Neuronal stem cell (in vitro differentiated cells): ENCODE data around the gene DNAH17.
A peak's percentile ranks its signal among the peaks of the same experiment; 100 is the strongest.

Experiments
- DNase-seq: peaks from one replicate; pipeline ENCODE4 v3.0.0-alpha.2; 2013; ENCODE audit warnings: low spot score
- H2AFZ ChIP-seq: one replicate; pipeline ENCODE4 v1.6.1; 2013; ENCODE audit warnings: mild to moderate bottlenecking, low read length, inconsistent platforms
- H2AK5ac ChIP-seq: 2 replicates; pipeline ENCODE4 v1.6.1; 2013; ENCODE audit warnings: low read depth, mild to moderate bottlenecking, inconsistent platforms, low read length, moderate library complexity, mixed read lengths
- H2BK120ac ChIP-seq: 2 replicates; pipeline ENCODE4 v1.6.1; 2013; ENCODE audit warnings: low read depth, mild to moderate bottlenecking, inconsistent platforms, low read length, moderate library complexity, mixed read lengths
- H2BK12ac ChIP-seq: one replicate; pipeline ENCODE4 v1.6.1; 2013; ENCODE audit warnings: low read length, inconsistent platforms
- H2BK15ac ChIP-seq: 2 replicates; pipeline ENCODE4 v1.6.1; 2013; ENCODE audit warnings: mild to moderate bottlenecking, low read length, inconsistent platforms, mixed read lengths
- H2BK5ac ChIP-seq: one replicate; pipeline ENCODE4 v1.6.1; 2013; ENCODE audit warnings: inconsistent platforms, mild to moderate bottlenecking, low read length, moderate library complexity
- H3K14ac ChIP-seq: one replicate; pipeline ENCODE4 v1.6.1; 2013; ENCODE audit warnings: low read length, inconsistent platforms
- H3K18ac ChIP-seq: 2 replicates; pipeline ENCODE4 v1.6.1; 2013; ENCODE audit warnings: low read length, inconsistent platforms
- H3K23ac ChIP-seq: 2 replicates; pipeline ENCODE4 v1.6.1; 2013; ENCODE audit warnings: low read depth, mild to moderate bottlenecking, mixed read lengths, low read length, inconsistent platforms; ENCODE audit not compliant: poor library complexity
- H3K27ac ChIP-seq: replicated peaks from 3 replicates; pipeline ENCODE4 v1.5.1; 2013; ENCODE audit warnings: low read length, inconsistent platforms
- H3K27me3 ChIP-seq, 3 experiments: 2 replicates each; pipeline ENCODE4 v1.6.1; 2013; ENCODE audit warnings: low read length in 3 of 3, mild to moderate bottlenecking in 2 of 3, inconsistent platforms in 1 of 3, low read depth in 1 of 3, mixed read lengths in 1 of 3, moderate library complexity in 1 of 3; ENCODE audit not compliant: control insufficient read depth in 3 of 3, insufficient read depth in 3 of 3
- H3K36me3 ChIP-seq, 2 donors: replicated peaks in 1 of 2; 2 replicates each; pipeline ENCODE4 v1.6.1; 2013; ENCODE audit warnings: low read length in 2 of 2; ENCODE audit not compliant: control insufficient read depth in 2 of 2, insufficient read depth in 2 of 2
- H3K4ac ChIP-seq: 2 replicates; pipeline ENCODE4 v1.6.1; 2013; ENCODE audit warnings: inconsistent platforms, mild to moderate bottlenecking, low read length, moderate library complexity
- H3K4me1 ChIP-seq, 2 donors: 1 replicate in 1 of 2; 2 replicates in 1 of 2; pipeline ENCODE4 v1.6.1; 2013; ENCODE audit warnings: low read length in 2 of 2, low read depth in 1 of 2; ENCODE audit not compliant: control insufficient read depth in 2 of 2, insufficient read depth in 1 of 2
- H3K4me2 ChIP-seq: one replicate; pipeline ENCODE4 v1.6.1; 2013; ENCODE audit warnings: mild to moderate bottlenecking, low read length, inconsistent platforms; ENCODE audit not compliant: insufficient read depth, poor library complexity, severe bottlenecking
- H3K4me3 ChIP-seq, 2 donors: 2 replicates each; pipeline ENCODE4 v1.5.1; 2013; ENCODE audit warnings: low read length in 2 of 2, mild to moderate bottlenecking in 2 of 2, inconsistent platforms in 1 of 2, moderate library complexity in 1 of 2
- H3K79me1 ChIP-seq: one replicate; pipeline ENCODE4 v1.6.1; 2013; ENCODE audit warnings: low read depth, mild to moderate bottlenecking, inconsistent platforms, low read length, moderate library complexity
- H3K9ac ChIP-seq: one replicate; pipeline ENCODE4 v1.6.1; 2013; ENCODE audit warnings: mild to moderate bottlenecking, low read depth, low read length, inconsistent platforms; ENCODE audit not compliant: poor library complexity
- H3K9me3 ChIP-seq, 2 donors: replicated peaks in 1 of 2; 2 replicates each; pipeline versions ENCODE3 to v1.6.1; 2013; ENCODE audit warnings: low read length in 2 of 2, mild to moderate bottlenecking in 2 of 2, inconsistent platforms in 1 of 2, low read depth in 1 of 2, mixed read lengths in 1 of 2, moderate library complexity in 1 of 2; ENCODE audit not compliant: control insufficient read depth in 2 of 2, insufficient read depth in 1 of 2
- H4K8ac ChIP-seq: one replicate; pipeline ENCODE4 v1.6.1; 2013; ENCODE audit warnings: low read depth, mild to moderate bottlenecking, inconsistent platforms, low read length, moderate library complexity
- H4K91ac ChIP-seq: one replicate; pipeline ENCODE4 v1.6.1; 2013; ENCODE audit warnings: low read length, low read depth, mild to moderate bottlenecking, inconsistent platforms; ENCODE audit not compliant: poor library complexity
- WGBS, 2 donors: extraction: QIAGEN DNeasy Blood & Tissue Kit; methylation state at CpG; one replicate each; pipeline ENCODE4 v1.1.7; 2013; ENCODE audit warnings: missing lambda C conversion rate in 2 of 2, mixed read lengths in 1 of 2; ENCODE audit not compliant: insufficient read length in 2 of 2, insufficient replicate concordance in 1 of 2; ENCODE audit errors: extremely low coverage in 2 of 2; 5-methylcytosine and 5-hydroxymethylcytosine counted together

DNAH17 gene

DNA sequence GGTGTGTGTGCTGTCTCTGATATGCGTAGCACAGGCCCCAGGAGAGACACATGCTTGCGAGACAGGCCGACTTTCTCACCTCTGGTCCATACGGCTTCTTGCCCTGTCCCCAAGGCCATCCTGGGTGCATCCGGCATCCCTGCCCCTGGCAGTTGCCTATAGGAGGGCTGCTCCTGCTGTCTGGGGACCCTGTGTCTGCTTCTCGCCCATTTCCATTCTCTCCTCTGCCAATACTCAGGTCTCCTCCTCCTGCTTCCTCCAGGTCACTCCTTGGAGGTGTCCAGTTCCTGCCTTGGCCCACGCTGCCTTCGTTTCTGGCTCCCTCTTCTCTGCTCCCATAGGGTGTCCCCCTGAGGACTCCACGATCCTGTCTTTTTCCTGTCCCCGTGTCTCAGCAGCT, 89.0 kb downstream of the DNAH17 start:
- Histone ChIP-seq H3K23ac (no peak overlapping the region), H3K9me3 (no peaks in the 10 kb centered on the region)
- no CpG with 5 or more reads among the region's 10 CpGs for WGBS, 2 donors

DNA sequence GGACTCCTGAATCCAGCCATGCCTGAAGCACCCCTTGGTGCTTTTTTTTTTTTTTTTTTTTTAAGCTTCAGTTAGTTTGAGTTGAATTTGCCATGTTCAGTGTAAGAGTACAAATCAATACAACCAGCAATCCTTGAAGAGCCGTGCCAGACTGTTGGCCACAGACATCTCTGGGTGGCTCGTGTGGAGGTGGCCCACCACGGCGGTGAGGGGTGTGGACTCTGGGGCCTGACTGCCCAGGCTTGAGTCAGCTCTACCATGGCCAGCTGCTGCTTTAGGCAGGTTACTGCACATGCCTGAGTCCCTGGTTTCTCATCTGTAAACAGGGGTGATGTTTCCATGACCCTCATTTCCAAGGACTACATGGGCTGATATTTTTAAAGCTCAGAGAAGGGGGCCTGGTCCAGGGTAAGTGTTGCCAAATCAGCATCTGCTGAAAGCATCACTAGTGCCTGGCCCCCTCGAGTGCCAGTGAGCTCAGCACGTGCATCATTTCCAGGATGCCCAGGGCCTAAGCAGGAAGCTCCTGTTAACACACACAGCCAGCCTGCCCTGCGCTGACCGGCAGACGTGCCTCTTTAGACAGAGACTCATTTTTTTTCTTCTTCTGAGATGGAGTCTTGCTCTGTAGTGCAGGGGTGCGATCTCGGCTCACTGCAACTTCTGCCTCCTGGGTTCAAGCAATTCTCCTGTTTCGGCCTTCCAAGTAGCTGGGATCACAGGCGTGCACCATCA, 90.1 kb downstream of the DNAH17 start:
- Histone ChIP-seq H4K8ac (no peak overlapping the region), H2BK5ac (no peak overlapping the region), H3K27me3 (peaks cover 2 to 78% (median 9%) of the 10 kb centered on the region in 3 experiments), H3K14ac (no peak overlapping the region), H3K79me1 (peaks cover 1% of the 10 kb centered on the region), H3K9me3 (no peaks in the 10 kb centered on the region), H2BK120ac (no peak overlapping the region), H3K18ac (no peak overlapping the region), H3K9ac (no peak overlapping the region), H2BK15ac (no peak overlapping the region), H3K23ac (no peak overlapping the region), H2AFZ (no peak overlapping the region), H3K27ac (no peak overlapping the region), H3K4ac (no peak overlapping the region), H2AK5ac (no peak overlapping the region), H2BK12ac (no peak overlapping the region), H3K4me3 (no peak overlapping the region), H3K36me3 (no peaks in the 10 kb centered on the region), H3K4me1 (peaks cover 0 to 11% of the 10 kb centered on the region in 2 donors), H4K91ac (no peak overlapping the region), H3K4me2 (no peak overlapping the region)
- no peak for DNase-seq
- no CpG with 5 or more reads among the region's 13 CpGs for WGBS, 2 donors

More for the DNA sequence above, 89.0 kb downstream of the DNAH17 start:
- no peak overlapping the region for H3K4me2 ChIP-seq
- no peak overlapping the region for H2BK120ac ChIP-seq
- no peak overlapping the region for H3K4me3 ChIP-seq
- H2AFZ ChIP-seq, result no peak overlapping the region
- H3K79me1 ChIP-seq, result peaks cover 1% of the 10 kb centered on the region
- no peak overlapping the region for H4K8ac ChIP-seq
- H2BK12ac ChIP-seq, result no peak overlapping the region
- H3K9ac ChIP-seq, result no peak overlapping the region
- no peak for DNase-seq
- H3K36me3 ChIP-seq, result no peaks in the 10 kb centered on the region
- peaks cover 1 to 11% of the 10 kb centered on the region in 2 donors for H3K4me1 ChIP-seq
- H4K91ac ChIP-seq, result no peak overlapping the region
- no peak overlapping the region for H2BK5ac ChIP-seq
- H2BK15ac ChIP-seq, result peak overlapping the region; percentile 32
- no peak overlapping the region for H3K18ac ChIP-seq
- H3K14ac ChIP-seq, result no peak overlapping the region
- H3K27ac ChIP-seq, result no peak overlapping the region
- no peak overlapping the region for H2AK5ac ChIP-seq
- H3K4ac ChIP-seq, result no peak overlapping the region
- H3K27me3 ChIP-seq, result peaks cover 2 to 67% (median 9%) of the 10 kb centered on the region in 3 experiments

DNA sequence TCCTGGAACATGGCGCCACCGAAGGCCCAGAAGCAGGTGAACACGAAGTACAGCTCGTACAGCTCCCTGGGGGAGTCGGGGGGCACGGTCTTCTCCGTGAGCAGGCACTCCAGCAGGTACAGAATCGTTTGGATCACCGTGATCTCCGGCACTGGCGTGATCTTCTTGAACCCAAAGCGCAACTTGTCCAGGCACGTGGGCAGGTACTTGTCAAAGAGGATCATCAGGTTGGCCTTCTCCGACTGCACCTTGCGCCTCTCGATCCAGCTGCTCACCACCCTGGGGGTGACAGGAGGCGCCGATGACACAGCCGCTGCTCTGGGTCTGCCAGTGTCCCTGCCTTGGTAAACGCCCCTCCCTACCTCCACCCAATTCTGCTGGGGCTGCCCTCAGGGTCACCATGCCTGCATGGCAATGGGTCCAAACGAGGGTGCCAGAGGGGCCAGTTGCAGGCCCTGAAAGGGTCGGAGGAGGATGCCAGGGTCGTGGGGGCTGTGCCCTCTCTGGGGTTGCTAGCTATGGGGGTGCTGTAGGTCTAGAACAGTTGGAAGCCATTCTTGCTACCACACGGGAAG, 90.9 kb downstream of the DNAH17 start:
- H3K4me1 ChIP-seq, result peaks cover 0 to 8% of the 10 kb centered on the region in 2 donors
- no peak overlapping the region for H3K4ac ChIP-seq
- no CpG with 5 or more reads among the region's 24 CpGs for WGBS, 2 donors
- H2BK120ac ChIP-seq, result no peak overlapping the region
- peaks cover 2 to 81% (median 9%) of the 10 kb centered on the region in 3 experiments for H3K27me3 ChIP-seq
- H3K9ac ChIP-seq, result no peak overlapping the region
- H3K18ac ChIP-seq, result peak overlapping the region; percentile 61
- peak overlapping the region; percentile 28 for H3K23ac ChIP-seq
- H2BK12ac ChIP-seq, result no peak overlapping the region
- H2AFZ ChIP-seq, result no peak overlapping the region
- no peak overlapping the region for H2BK5ac ChIP-seq
- H3K36me3 ChIP-seq, result no peaks in the 10 kb centered on the region
- no peak for DNase-seq
- no peak overlapping the region for H3K4me2 ChIP-seq
- no peak overlapping the region for H3K4me3 ChIP-seq
- peaks cover 1% of the 10 kb centered on the region for H3K79me1 ChIP-seq
- H3K14ac ChIP-seq, result no peak overlapping the region
- no peak overlapping the region for H3K27ac ChIP-seq
- no peak overlapping the region for H4K8ac ChIP-seq
- no peak overlapping the region for H4K91ac ChIP-seq
- no peak overlapping the region for H2BK15ac ChIP-seq
- H2AK5ac ChIP-seq, result peak overlapping the region; percentile 32
- H3K9me3 ChIP-seq, result no peaks in the 10 kb centered on the region
